ENCODE results near the gene MAN2A1.

MAN2A1 gene

DNA sequence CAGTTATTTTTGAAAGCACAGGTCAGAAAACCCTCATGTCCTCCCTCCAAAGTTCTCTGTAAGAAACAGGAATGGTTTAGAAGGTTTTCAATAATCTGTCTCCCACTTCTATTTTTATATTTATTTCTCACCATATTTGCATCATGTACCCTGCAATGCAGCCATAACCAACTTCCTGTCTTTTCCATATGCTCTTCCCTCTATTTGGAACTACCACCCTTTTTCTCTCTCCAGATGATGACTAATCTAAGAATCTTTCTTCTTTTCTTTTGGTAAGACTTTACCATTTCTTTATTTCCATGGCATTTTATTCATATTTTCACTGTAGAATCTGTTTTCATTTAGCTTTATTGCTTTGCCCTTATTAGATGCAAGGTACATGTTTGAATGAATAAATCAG is 33.9 kb downstream of the MAN2A1 start:
- no peak for TF ChIP-seq CTCF (IDR thresholded peaks at IDR 0.05; ENCODE audit: control insufficient read depth, extremely low read depth, insufficient read depth)
- no peak for DNase-seq (ENCODE audit: low read depth)
- H3K4me3 ChIP-seq (ENCODE audit: low read depth, low read length) = no peak overlapping the region

GRCh38 chr5:109725135-109725534 is 35.4 kb downstream of the MAN2A1 start:
- TF ChIP-seq CTCF (IDR thresholded peaks at IDR 0.05; ENCODE audit: control insufficient read depth, extremely low read depth, insufficient read depth) = no peak
- DNase-seq (ENCODE audit: low read depth) = no peak
- H3K4me3 ChIP-seq (ENCODE audit: low read depth, low read length) = no peak overlapping the region

GRCh38 chr5:109739741-109740728 is 50.3 kb downstream of the MAN2A1 start:
- no peak for TF ChIP-seq CTCF (IDR thresholded peaks at IDR 0.05; ENCODE audit: control insufficient read depth, extremely low read depth, insufficient read depth)
- no peak for DNase-seq (ENCODE audit: low read depth)
- H3K4me3 ChIP-seq (ENCODE audit: low read depth, low read length) = no peak overlapping the region

DNA sequence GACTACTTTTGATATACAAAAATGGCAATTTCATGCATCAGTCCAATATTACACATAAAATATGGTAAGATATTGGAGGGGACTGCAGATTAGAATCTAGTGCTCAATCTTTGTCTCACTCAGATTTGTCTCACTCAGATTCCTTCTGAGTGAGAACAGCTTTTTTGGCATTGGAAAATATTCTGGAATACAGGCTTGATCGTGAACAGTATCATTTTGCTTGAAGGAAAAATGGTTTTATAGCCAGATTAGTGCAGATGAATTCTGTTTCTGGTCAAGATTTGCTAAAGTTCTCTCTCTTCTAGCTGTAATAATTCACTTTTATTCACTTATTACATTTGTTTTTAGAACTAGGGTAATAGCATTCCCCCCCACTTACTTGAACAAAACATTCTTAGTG is 51.2 kb downstream of the MAN2A1 start:
- no peak for DNase-seq (ENCODE audit: low read depth)
- TF ChIP-seq CTCF (IDR thresholded peaks at IDR 0.05; ENCODE audit: control insufficient read depth, extremely low read depth, insufficient read depth) = no peak
- no peak overlapping the region for H3K4me3 ChIP-seq (ENCODE audit: low read depth, low read length)

- no peak overlapping the region for H3K4me3 ChIP-seq (ENCODE audit: low read depth, low read length)
- TF ChIP-seq CTCF (IDR thresholded peaks at IDR 0.05; ENCODE audit: control insufficient read depth, extremely low read depth, insufficient read depth) = no peak
Measured at GRCh38 chr5:109741390-109741789, 51.7 kb downstream of the MAN2A1 start.

GRCh38 chr5:109743041-109743531 is 53.4 kb downstream of the MAN2A1 start:
- DNase-seq (ENCODE audit: low read depth) = no peak
- TF ChIP-seq CTCF (IDR thresholded peaks at IDR 0.05; ENCODE audit: control insufficient read depth, extremely low read depth, insufficient read depth) = no peak
- H3K4me3 ChIP-seq (ENCODE audit: low read depth, low read length) = no peak overlapping the region

More at GRCh38 chr5:109741390-109741789, 51.7 kb downstream of the MAN2A1 start:
- DNase-seq (ENCODE audit: low read depth) = no peak

Measured in LNCaP clone FGC (cell line).